Renal pelvis (tissue), 4 donors: ENCODE measurements around the gene BRINP1. TPM values are rescaled to one million over a fixed set of nuclear protein-coding genes. Genes with fewer than 3 reads are reported as not detected.

Experiments used
- DNase-seq: peaks from one replicate; pipeline ENCODE4 v3.0.0-alpha.2; 2013
- polyA plus RNA-seq, 3 donors: library from polyadenylated mRNA; unstranded; fragments of 120-200 nt; gene quantifications; one replicate each; pipeline ENCODE4 v1.2.1, GENCODE V29; 2013; ENCODE audit not compliant: insufficient read length in 3 of 3

BRINP1 gene
- polyA plus RNA-seq, 3 donors = 2.9 to 6.5 (median 5.3) TPM

DNA sequence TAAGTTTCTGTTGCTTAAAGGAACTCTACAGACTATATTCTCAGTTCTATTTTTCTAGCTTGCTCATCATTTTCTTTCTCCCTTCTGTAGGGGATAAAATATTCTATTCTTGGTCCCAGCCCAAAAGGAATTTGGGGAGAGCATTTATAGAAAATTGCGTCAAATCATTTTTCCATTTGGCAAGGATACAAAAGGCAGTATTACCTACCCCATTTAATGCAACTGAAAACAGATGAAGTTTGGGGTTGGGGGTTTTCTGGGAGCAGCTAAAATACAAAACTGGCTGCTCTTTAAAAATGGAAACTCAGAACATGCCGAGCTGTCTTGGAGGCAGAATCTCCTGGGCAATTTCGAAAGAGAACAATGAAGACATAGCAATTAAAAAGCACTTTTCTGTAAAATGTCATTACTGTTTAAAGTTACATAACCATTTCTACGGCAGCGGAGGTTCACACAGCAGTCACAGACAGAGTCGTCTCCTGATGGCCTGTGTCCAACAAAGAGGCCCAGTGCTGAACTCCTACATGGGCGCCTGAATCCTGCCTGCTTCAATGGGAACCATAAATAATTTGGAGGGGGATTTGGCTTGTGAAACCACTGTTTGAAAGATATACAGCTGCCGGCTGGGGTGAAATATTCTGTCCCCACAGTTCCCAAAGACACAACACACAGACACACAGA lies 152.4 kb downstream of the BRINP1 start:
- DNase-seq = peak; percentile 86

DNA sequence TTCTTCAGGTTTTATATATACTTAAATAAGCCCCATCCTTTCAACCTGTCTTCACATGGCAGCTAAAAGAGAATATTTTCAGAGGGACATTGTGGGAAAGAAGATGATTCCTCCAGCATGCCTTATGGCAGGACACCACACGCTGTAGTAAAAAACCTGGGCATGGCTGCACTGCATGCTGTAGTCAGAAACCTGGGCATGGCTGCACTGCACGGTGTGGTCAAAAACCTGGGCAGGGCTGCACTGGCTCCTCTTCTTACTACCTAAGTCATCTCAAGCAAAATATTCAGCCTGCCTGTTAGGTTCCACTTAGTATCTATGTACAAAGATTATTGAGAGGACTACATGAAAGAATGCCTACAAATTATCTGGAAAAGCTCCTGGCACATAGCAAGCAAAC lies 153.6 kb downstream of the BRINP1 start:
- DNase-seq = no peak

DNA sequence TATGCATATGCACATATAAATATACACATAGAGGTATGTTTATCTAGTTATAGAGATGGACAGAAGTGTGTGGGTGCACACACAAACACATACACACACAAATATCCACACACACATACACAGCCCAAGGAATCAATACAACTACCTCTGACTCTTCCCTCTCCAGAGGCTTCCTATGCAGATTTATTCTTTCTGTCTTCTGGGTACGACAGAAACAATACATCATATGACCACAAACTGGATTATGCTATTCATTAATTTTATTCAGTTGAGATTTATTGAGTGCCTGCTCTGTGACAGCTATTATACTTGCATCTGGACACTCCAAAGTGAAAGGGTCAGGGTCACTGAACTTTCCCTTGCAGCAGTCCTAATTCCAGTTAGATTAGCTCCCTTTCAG lies 155.8 kb downstream of the BRINP1 start:
- no peak for DNase-seq

DNA sequence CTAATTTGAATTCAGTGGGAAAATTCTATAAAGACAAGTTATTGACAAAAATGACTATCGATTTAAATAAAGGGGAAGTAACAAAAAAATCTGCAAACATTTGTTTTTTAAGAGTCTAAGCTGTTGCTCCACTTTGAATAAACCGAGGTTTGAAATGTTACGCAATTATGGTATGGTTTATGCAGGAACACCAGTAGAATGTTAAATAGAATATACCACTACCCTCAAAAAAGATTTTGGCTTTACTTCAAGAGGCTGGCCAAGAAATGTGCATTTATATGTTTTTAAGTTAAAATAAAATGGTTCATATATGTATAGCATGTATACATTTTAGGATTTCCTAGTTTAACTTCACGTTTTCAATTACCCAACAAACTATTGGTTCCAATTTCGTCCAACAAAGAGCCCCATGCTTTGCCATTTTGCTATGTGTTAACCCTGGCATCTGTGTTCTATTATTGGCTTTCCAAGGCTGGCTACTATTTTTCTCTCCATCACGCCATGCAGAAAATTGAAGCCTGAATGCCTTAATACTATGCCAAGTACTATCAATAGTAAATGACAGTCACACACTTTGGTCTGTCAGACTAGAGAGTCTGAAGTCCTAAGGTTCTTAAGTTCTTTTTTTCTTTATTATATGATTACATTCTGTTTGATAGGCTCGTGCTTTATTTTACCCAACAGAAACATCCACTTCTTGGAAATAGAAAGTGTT lies 171.2 kb downstream of the BRINP1 start:
- DNase-seq = no peak

DNA sequence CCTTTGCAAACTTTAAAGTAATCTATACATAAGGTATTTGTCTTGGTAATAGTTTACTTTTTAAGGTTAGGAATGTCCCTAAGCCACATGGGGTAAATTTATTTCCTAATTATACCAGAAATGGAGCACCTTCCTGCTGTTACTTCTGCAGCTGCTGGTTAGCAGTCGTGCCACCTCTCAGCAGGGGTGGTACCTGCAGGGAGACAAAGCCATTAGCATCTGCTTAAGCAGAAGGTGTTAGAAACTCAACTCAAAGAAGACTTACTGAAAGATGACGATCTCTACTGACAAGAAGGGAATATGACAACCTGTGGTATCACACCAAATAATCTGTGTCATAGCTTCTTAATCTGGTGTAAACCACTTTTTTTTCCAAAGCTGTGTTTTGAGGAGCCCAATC lies 173.7 kb downstream of the BRINP1 start:
- DNase-seq = no peak

DNA sequence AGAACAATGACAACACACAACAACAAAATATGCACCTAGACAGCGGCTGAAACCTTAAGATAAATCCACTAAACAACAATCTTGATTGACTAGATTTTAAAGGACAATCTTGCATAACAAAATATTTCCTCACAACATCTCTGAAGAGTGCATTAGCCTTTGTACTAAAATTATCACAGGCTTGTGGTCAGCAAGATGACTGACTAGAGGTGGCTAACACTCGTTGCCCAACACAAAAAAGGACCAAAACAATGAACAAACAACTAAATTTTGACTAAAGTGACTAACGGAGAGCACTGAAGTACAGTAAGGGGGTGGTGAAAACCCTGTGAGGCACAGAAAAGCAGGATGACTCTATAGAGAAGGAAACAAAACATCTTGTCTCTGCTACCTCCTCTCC lies 183.9 kb downstream of the BRINP1 start:
- no peak for DNase-seq

DNA sequence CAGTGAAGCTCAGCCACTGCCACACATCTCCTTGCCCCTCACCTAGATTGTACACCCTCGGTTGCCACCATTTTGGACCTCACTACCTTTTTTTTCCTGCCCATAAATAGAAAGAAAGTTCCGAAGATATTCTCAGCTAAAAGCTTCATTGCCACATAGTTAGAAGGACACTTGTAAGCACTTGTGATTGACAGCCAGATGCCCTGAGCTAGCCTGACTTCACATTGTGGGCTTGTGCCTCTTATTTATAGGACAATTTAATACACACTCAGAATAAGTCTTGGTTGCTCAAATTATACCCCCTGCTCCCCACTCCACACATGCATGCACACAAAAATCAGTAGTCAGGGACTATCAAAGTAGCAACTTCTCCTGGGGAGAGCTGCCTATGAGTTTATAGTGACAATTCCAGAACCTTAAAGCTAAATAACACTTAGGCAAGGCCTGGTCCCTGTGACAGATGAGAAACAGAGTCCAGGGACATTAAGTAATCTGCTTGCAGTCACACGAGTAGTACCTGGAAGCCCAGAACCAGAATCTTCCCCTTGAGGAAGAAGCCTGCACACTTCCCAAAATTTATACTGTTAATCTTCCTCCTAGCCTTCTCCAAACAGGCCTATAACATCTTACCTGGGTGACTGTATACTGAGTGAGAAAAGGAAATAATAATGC lies 184.8 kb downstream of the BRINP1 start:
- DNase-seq = no peak

DNA sequence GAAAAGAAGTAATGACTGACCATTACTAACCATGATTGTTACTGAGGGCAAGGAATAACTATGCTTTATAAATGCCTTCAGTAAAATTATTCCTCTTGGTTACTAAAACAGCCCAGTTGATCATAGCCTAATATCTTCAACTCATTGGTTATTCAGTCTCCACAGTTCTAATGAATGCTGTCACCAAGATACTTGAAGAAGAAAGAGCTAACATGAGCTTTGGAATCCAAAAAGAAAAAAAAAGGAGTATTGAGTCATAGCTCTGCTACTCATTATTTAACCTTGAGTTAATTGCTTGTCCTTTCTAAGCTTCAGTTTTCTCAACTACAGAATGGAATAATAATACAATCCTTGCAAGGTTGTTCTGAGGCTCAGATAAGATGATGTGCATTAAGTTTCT lies 187.7 kb downstream of the BRINP1 start:
- no peak for DNase-seq

DNA sequence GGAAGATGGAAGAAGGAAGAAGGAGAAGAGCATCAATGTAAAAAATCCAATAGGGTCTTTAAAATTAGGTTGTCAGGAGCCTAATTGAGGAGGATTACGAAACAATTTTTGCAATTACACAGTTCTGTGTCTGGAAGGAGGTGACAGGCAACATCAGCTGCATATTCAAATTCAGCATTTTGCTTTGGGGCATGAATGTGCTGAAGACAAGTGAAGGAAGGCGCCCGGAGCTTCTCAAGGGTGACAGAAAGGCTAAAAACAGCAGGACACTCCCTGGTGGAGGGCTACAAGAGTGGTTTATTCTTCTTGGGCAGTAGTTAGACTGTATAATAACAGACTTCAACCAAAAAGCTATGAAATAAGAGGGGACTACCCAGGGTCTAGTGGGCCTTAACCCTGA lies 188.3 kb downstream of the BRINP1 start:
- DNase-seq = no peak

DNA sequence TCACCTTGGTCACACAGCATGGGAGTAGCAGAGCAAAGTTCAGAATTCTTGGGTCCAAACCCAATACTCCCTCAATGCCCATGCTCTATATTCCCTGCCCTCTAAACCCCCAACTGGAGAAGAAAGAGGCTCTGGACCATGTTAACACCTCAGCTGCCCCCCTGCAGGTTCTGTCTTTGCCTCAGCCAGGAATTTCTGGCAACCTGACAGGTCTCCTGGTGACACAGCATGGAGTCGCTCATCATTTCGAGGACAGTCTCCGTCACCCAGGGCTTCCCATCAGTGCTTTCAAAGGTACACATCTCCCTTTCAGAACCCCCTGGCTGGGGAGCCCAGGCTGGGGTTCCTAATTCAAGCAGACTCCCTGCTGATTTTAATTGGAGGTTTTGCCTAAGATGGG lies 189.5 kb downstream of the BRINP1 start:
- DNase-seq = no peak

DNA sequence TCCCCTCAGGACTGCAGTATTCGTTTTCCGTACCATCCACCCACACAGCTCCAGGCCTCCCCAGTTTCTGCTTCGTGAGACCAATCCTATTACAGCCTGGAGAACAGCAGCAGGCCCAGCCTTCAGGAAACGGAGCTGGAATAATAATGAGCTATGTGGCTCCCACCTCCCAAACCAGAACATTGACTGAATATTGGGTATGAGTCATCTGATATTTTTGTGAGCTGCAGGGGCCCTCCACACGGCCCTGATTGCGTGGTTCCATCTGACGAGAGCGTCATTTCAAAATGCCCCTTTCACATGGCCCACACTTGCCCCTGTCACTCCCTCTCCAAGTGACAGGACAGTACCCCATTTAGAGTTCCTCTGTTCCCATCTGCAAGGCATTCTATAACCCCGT lies 192.0 kb downstream of the BRINP1 start:
- DNase-seq = no peak

DNA sequence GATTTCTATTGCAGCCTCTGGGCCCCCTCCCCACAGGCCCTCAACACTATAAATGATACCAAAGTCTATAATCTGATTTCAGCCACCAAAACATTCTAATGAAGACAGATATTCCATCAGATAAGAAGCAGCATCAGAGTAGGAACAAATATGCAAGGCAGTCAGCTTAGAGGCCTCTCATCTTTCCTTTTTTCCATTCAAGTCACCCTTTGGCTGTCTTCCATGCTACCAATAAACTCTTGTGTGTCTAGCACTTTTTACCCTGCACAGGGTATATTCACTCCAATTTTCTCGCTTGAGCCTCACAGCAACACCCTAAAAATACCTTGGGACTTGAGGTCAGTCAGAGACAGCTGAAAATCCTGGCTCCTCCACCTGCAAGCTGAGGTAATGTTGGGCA lies 193.7 kb downstream of the BRINP1 start:
- DNase-seq = no peak

DNA sequence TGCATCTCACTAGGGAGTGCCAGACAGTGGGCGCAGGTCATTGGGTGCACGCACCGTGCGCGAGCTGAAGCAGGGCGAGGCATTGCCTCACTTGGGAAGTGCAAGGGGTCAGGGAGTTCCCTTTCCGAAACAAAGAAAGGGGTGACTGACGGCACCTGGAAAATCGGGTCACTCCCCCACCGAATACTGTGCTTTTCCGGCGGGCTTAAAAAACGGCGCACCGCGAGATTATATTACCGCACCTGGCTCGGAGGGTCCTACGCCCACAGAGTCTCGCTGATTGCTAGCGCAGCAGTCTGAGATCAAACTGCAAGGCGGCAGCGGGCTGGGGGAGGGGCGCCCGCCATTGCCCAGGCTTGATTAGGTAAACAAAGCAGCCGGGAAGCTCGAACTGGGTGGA lies 200.0 kb downstream of the BRINP1 start:
- DNase-seq = peak; percentile 7

DNA sequence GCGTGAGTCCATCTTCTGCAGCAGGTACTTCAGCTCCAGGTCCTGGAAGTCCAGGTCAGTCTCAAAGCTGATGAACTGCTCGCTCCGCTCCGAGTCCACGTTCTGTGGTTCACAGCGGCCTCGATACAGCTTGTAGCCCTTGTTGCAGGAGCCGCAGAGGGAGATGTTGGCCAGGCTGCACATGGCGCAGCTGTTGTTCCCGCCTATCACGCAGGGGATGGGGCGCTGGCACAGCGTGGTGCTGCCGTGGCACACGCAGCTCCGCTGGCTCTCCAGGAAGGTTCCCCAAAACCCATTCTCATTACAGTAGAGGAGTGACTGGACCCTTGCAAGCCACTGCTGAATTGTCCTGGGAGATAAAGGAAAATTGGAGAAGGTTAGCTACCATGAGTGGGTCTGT lies 201.4 kb downstream of the BRINP1 start:
- no peak for DNase-seq

DNA sequence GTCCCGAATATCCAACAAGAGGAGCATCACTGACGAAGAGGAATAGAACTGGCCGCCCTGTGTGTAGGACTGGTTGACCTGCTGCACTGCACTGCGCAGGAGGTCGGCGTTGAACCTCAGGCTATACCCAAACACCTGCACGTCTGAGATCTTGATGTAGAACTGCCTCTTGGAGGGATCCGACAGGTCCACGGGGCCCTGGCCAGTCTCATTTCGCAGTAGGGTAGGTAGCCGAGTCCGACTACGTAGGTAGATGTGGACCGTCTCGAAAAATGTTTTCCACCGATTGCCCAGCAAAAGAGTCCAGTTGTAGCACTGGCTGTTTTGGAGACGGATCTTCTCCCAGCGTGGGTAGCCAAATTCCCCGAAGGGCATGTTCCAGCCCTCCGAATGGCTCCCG lies 202.0 kb downstream of the BRINP1 start:
- DNase-seq = no peak

DNA sequence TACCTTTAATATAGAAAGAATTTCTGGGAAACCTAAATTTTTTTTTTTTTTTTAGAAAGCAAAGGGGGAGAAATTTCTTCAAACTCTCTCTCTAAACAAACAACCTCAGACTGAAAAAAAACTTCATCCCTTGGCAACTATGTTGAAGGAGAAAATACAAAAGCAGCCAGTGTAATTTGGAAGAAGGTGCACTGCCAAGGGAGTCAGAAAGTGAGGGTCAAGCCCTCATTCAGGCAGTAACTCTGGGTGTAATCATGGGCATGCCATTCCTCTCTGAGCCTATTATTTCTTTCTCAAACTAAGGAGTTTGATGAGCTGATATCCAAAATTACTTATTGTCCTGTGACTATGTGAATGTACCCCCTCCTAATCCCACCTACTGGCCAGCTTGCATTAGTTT lies 203.1 kb downstream of the BRINP1 start:
- DNase-seq = no peak

DNA sequence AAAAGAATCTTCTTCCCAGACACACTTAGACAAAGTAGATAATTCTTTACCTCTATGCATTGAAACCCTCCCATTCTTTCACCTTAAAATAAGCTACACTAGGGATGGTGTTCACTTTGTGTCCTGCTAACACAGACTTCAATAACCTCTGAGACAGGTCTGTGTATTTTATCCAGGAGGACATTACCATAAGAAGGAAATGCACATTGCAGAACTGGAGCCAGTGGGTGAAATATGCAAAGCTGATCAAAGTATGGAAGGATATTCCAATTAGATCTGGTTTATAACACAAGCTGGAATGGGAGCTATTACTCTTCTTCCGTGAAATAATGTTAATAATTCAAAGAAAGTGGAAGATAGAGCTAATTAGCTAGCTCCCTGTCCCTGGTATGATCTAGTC lies 204.1 kb downstream of the BRINP1 start:
- DNase-seq = no peak

DNA sequence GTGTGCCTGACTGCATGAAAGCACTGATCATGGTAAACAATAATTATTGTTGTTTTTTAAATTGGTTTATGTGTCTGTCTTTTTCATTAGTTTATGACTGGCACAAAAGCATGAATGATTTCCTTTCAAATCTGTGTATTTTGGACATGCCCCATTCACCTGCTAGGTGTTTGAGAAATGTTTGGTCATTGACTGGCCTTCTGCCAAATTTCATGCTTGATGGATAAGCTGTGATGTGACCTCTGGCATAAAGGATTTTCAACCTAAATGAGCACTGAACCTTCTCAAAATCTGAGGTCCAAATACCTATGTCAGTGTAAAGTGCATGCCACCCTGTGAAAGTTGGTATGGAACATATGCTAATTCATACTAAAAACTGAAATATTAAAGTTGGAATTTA lies 204.5 kb downstream of the BRINP1 start:
- peak; percentile 17 for DNase-seq

DNA sequence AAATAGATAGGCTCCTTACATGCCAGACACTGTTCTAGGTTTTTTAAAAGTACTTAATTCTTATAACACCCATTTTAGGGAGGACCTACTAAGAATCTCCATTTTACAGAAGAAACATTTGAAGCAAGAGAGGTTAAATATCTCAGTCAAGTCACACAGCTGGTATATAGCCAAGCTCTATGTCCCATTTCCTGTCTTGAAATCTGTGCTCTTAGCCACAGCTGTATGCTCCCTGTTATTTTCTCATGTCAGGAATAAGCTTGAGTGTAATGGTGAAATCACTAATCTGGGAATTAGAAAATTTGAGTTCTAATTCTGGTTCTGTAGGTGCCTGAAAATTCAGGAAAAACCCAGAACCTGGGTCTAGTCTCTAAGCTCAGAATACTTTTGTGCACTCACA lies 208.7 kb downstream of the BRINP1 start:
- DNase-seq = no peak

DNA sequence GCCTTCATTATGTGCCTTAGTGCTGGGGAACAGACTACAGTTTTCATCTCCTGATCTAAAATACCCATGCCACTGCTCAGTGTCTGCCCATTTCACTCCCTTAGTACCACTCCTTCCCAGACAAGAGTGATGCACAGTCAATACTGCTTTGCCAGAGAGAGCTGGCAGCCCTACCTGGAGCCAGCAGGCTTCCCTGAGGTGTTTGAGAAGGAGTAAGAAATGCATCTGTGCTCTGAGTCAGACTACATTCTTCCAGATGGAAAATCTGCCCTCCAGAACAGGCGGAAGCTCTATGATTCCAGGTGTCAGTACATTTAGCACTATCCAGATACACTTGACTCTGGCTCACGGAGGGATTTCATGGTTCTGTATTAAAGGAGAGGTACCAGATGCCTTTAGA lies 209.8 kb downstream of the BRINP1 start:
- no peak for DNase-seq

DNA sequence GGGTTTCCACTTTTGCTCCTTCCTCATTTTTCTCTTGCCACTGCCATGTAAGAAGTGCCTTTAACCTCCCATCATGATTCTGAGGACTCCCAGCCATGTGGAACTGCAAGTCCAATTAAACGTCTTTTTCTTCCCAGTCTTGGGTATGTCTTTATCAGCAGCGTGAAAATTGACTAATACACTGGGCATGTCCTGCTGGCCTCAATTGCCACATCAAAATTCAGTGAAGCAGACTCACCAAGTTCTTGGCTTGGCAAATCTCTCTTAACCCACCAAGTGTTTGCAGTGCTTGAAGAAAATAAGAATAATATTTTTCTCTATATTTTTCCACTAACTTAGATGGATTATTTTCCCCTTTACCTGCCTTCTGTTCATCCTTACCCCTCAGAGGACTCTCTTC lies 212.0 kb downstream of the BRINP1 start:
- no peak for DNase-seq

DNA sequence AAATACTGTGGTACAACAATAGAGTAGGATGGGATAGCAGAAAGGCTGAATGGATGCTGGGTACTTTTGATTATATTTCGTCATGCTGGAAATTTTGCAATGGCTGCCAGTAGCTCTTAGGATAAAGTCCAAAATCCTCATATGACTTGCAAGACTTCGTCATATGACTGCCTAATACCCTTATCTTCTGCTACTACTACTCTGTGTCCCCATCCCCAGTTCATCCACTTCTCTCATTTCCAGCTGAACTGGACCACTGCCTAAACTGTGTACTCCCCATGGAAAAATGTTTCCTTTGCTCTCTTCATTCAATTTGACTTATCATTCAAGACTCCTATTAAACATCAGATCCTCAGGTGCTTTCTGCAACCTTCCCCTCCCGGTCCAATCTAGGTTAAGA lies 212.9 kb downstream of the BRINP1 start:
- DNase-seq = no peak

DNA sequence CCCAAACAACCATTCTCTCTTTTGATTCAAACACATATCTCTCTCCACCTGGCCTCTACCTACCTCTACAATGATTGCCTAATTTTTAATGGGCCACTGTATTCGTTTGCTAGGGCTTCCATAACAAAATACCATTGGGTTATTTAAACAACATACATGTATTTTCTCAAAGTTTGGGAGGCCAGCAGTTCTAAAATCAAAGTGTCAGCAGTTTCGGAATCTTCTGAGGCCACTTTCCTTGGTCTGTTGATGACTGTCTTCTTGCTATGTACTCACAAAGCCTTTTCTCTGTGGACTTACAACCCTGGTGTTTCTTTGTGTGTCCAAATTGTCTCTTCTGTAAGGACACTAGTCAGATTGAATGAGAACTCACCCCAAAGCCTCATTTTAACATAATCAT lies 214.7 kb downstream of the BRINP1 start:
- DNase-seq = no peak

DNA sequence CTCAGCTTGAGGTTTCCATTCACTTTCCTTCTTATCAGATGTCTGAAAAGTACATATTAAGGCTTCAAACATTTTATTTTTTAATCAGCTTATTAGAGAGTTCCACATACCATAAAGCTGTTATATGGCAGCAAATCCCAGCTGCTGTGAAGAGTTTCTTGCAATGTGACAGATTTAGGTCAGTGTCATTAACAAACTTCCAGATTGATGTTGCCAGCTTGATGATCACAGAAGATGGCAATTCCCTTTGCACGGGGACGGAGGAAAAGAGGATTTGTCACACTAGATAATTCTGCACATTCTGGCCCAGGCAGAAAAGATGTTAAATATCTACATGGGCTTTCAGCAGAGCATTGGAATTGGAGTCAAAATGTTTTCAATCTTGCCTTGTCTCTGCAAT lies 215.8 kb downstream of the BRINP1 start:
- no peak for DNase-seq
